DLD1 (cell line): ENCODE measurements around the gene PLAAT3.
"Not testable (repeated sequence)": the region's sequence is repeated elsewhere in the genome, so short reads cannot be mapped to it uniquely, and the experiment has no call there.

Experiments
- in situ Hi-C: cut with HindIII; loops from 2 replicates; pipeline ENCODE4 v1.10.0; 2017; ENCODE audit warnings: low sequenced_read_pairs

PLAAT3 gene

GRCh38 chr11:63614136-63614671 lies at the start of gene PLAAT3:
Gene PLAAT3, minus strand, starts transcription at chr11:63614433. Its CDS starts 419 bp downstream, at chr11:63614014.
- in situ Hi-C loops, result no loop called here

GRCh38 chr11:63663809-63664208 lies 49.6 kb upstream of the PLAAT3 start:
- in situ Hi-C loops, result no loop called here

GRCh38 chr11:63660972-63661371 lies 46.7 kb upstream of the PLAAT3 start:
- in situ Hi-C loops, result no loop called here

- in situ Hi-C loops, result no loop called here
Observed at GRCh38 chr11:63652671-63653070, 38.4 kb upstream of the PLAAT3 start.

GRCh38 chr11:63643205-63643604 lies 29.0 kb upstream of the PLAAT3 start:
- in situ Hi-C loops, result loop anchor here (5.0 to 10.0 kb wide), 2 partner anchors 108 to 181 kb away; partner anchors contain the start of gene PLAAT4

GRCh38 chr11:63641727-63642126 lies 27.5 kb upstream of the PLAAT3 start:
- in situ Hi-C loops, result loop anchor here (5.0 to 10.0 kb wide), 2 partner anchors 107 to 179 kb away; partner anchors contain the start of gene PLAAT4

- in situ Hi-C loops, result no loop called here
Observed at GRCh38 chr11:63639199-63639832, 25.1 kb upstream of the PLAAT3 start.

- in situ Hi-C loops, result not testable (repeated sequence)
Observed at GRCh38 chr11:63638436-63638835, 24.2 kb upstream of the PLAAT3 start.

- in situ Hi-C loops, result no loop called here
Observed at GRCh38 chr11:63635762-63636465, 21.7 kb upstream of the PLAAT3 start.

- in situ Hi-C loops, result no loop called here
Observed at GRCh38 chr11:63629426-63629825, 15.2 kb upstream of the PLAAT3 start.

GRCh38 chr11:63623513-63624140 lies 9.4 kb upstream of the PLAAT3 start:
- in situ Hi-C loops, result loop anchor here (5.0 kb wide), 1 partner anchor 131 kb away; the partner anchor contains the start of gene PLAAT5

GRCh38 chr11:63622323-63622722 lies 8.1 kb upstream of the PLAAT3 start:
- in situ Hi-C loops, result loop anchor here (5.0 kb wide), 1 partner anchor 130 kb away; the partner anchor contains the start of gene PLAAT5

- in situ Hi-C loops, result loop anchor here (5.0 kb wide), 1 partner anchor 129 kb away; the partner anchor contains the start of gene PLAAT5
Observed at GRCh38 chr11:63621071-63621470, 6.8 kb upstream of the PLAAT3 start.

- in situ Hi-C loops, result loop anchor here (5.0 kb wide), 1 partner anchor 128 kb away; the partner anchor contains the start of gene PLAAT5
Observed at GRCh38 chr11:63619967-63620366, 5.7 kb upstream of the PLAAT3 start.

GRCh38 chr11:63617686-63618085 lies 3.5 kb upstream of the PLAAT3 start:
- in situ Hi-C loops, result not testable (repeated sequence)

- in situ Hi-C loops, result no loop called here
Observed at GRCh38 chr11:63616953-63617352, 2.7 kb upstream of the PLAAT3 start.

- in situ Hi-C loops, result no loop called here
Observed at GRCh38 chr11:63613517-63614135, 607 bp downstream of the PLAAT3 start.

GRCh38 chr11:63612181-63612580 lies 2.1 kb downstream of the PLAAT3 start:
- in situ Hi-C loops, result no loop called here

- in situ Hi-C loops, result no loop called here
Observed at GRCh38 chr11:63611395-63611747, 2.9 kb downstream of the PLAAT3 start.

- in situ Hi-C loops, result no loop called here
Observed at GRCh38 chr11:63610604-63611394, 3.4 kb downstream of the PLAAT3 start.
